Glomerular visceral epithelial cell (primary cell): Measurements from ENCODE around the gene TRPM3.

ENCODE experiments used
- DNase-seq: peaks from one replicate; pipeline ENCODE4 v3.0.0-alpha.2; 2016; ENCODE audit errors: extremely low spot score

Gene TRPM3

GRCh38 chr9:70486127-70486526 is 635.3 kb downstream of the TRPM3 start:
- DNase-seq: no peak

- no peak for DNase-seq
Observed at GRCh38 chr9:70485273-70485858, 636.1 kb downstream of the TRPM3 start.

GRCh38 chr9:70484232-70485130 is 636.9 kb downstream of the TRPM3 start:
- peak; percentile 58 for DNase-seq

GRCh38 chr9:70481471-70481870 is 640.0 kb downstream of the TRPM3 start:
- DNase-seq: no peak

- DNase-seq: no peak
Observed at GRCh38 chr9:70480405-70480980, 640.9 kb downstream of the TRPM3 start.

GRCh38 chr9:70479880-70480291 is 641.5 kb downstream of the TRPM3 start:
- DNase-seq: peak; percentile 52
